Sigmoid colon (tissue), 4 donors: ENCODE data around the gene CCDC57.

Experiments used
- CTCF ChIP-seq, 4 experiments: fragments of 450-650 bp in 3 of 4; fragments of 200-600 bp in 1 of 4; IDR thresholded peaks; one replicate each; pipeline ENCODE4 v1.5.1; 2016 to 2019; ENCODE audit warnings: antibody characterized with exemption in 4 of 4, mild to moderate bottlenecking in 3 of 4, moderate library complexity in 2 of 4
- POLR2A ChIP-seq, 2 donors: fragments of 450-650 bp; IDR thresholded peaks; one replicate each; pipeline ENCODE4 v1.6.1; 2016; ENCODE audit warnings: antibody characterized with exemption in 2 of 2, mild to moderate bottlenecking in 2 of 2, moderate library complexity in 2 of 2
- POLR2AphosphoS5 ChIP-seq, 4 donors: sonication (generic); formaldehyde crosslinking; IDR thresholded peaks; one replicate each; pipeline ENCODE4 v1.6.1; 2017; ENCODE audit warnings: antibody characterized with exemption in 4 of 4

- no peak for TF ChIP-seq POLR2AphosphoS5 (IDR thresholded peaks at IDR 0.05)
- TF ChIP-seq CTCF (IDR thresholded peaks at IDR 0.05) = no peak
- no peak for TF ChIP-seq POLR2A (IDR thresholded peaks at IDR 0.05)
Observed at GRCh38 chr17:82177276-82177675, 35.4 kb downstream of the CCDC57 start.
